ENCODE results near the gene OR8D2. TPM values are rescaled to one million over a fixed set of nuclear protein-coding genes. Genes with fewer than 3 reads are reported as not detected.
A peak's percentile ranks its signal among the peaks of the same experiment; 100 is the strongest.

The OR8D2 gene
- total RNA-seq = not detected

- no peak for DNase-seq
These were observed at the start of gene OR8D2 for GRCh38 chr11:124320097-124320496. OR8D2 (minus strand) TSS chr11:124320197; CDS start chr11:124320197, 0 bp downstream.

GRCh38 chr11:124359566-124359965 is 39.6 kb upstream of the OR8D2 start:
- DNase-seq = no peak

- no peak for DNase-seq
These were observed 26.4 kb upstream of the OR8D2 start for GRCh38 chr11:124346311-124346955.

GRCh38 chr11:124344346-124344745 is 24.3 kb upstream of the OR8D2 start:
- no peak for DNase-seq

GRCh38 chr11:124340142-124340447 is 20.1 kb upstream of the OR8D2 start:
- no peak for DNase-seq

- no peak for DNase-seq
These were observed 19.6 kb upstream of the OR8D2 start for GRCh38 chr11:124339396-124340141.

- no peak for DNase-seq
These were observed 11.9 kb upstream of the OR8D2 start for GRCh38 chr11:124331873-124332272.

- DNase-seq = peak; percentile 8
These were observed 9.9 kb upstream of the OR8D2 start for GRCh38 chr11:124329787-124330478.

- no peak for DNase-seq
These were observed 7.8 kb upstream of the OR8D2 start for GRCh38 chr11:124327775-124328174.

- no peak for DNase-seq
These were observed 2.4 kb upstream of the OR8D2 start for GRCh38 chr11:124322356-124322755.

GRCh38 chr11:124315052-124315451 is 4.9 kb downstream of the OR8D2 start:
- no peak for DNase-seq

GRCh38 chr11:124313849-124314248 is 6.1 kb downstream of the OR8D2 start, which contains the start of gene OR8D1:
OR8D1 (minus strand) TSS chr11:124313949; CDS start chr11:124310766, 3,183 bp downstream.
- no peak for DNase-seq

GRCh38 chr11:124313131-124313530 is 6.9 kb downstream of the OR8D2 start:
- DNase-seq = no peak

GRCh38 chr11:124311670-124312069 is 8.3 kb downstream of the OR8D2 start:
- no peak for DNase-seq

GRCh38 chr11:124311269-124311668 is 8.7 kb downstream of the OR8D2 start:
- no peak for DNase-seq

- DNase-seq = no peak
These were observed 9.3 kb downstream of the OR8D2 start for GRCh38 chr11:124310721-124311120.

- no peak for DNase-seq
These were observed 12.9 kb downstream of the OR8D2 start for GRCh38 chr11:124307093-124307492.

GRCh38 chr11:124302347-124303125 is 17.5 kb downstream of the OR8D2 start:
- no peak for DNase-seq

GRCh38 chr11:124301548-124301947 is 18.4 kb downstream of the OR8D2 start:
- DNase-seq = no peak

GRCh38 chr11:124297921-124298320 is 22.1 kb downstream of the OR8D2 start:
- no peak for DNase-seq

- DNase-seq = no peak
These were observed 24.0 kb downstream of the OR8D2 start for GRCh38 chr11:124296016-124296415.

- DNase-seq = no peak
These were observed 25.3 kb downstream of the OR8D2 start for GRCh38 chr11:124294687-124295086.

All from tongue (tissue), 2 donors.